ENCODE measurements around the gene VAC14.

Gene VAC14

DNA sequence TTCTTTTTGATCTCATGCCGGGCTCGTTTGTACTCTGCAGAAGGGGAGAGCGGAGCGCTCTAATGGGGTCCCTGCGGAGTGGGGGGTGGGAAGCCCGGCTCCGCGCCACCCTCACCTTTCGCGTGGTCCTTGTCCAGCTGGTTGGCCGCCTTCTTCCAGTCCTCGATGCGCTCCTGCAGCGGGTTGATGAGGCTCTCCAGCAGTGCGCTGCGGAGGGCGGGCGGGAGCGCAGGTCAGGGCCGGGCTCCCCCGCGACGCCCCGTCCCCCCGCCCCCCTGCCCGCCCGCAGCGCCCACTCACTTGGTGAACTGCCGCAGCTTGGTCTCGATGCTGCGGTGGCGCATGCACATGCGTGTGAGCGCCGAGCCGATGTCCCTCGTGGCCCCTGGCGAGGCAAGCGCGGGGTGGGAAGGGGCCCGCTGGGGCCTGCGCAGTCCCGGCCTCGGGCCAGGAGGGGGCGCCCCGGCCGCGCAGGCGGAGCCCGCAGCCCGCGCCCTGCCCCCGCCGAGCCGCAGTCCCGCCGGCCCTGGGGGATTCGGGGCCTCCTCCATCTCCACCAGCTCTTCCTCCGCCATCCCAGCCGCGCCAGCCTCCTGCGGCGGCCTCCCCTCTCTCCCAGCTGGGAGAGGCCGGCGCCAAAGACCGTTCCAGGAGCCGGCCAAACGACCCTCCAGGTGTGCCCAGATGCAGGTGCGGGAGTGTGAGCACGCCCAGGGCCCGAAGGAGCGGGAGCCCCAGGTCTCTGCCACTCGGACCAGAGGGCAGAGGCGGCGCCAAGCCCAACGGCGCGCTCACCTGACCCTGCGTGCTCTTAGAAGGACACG, 121.1 kb downstream of the VAC14 start:
- Histone ChIP-seq H3K9me3 (ENCODE audit: control insufficient read depth, insufficient read depth, low read depth, low read length) (no peaks in the 10 kb centered on the region), H3K27ac (ENCODE audit: extremely low read depth, low read depth, low read length) (no peak overlapping the region), H3K36me3 (ENCODE audit: control insufficient read depth in 2 of 2, insufficient read depth in 1 of 2, low read length in 2 of 2) (peaks cover 6 to 70% of the 10 kb centered on the region in 2 experiments; a peak in 2 of 3 replicates), H3K4me3 (ENCODE audit: low read depth, low read length) (no peak overlapping the region), H3K4me1 (ENCODE audit: control insufficient read depth, insufficient read depth, low read length) (peaks cover 5% of the 10 kb centered on the region; the same call in 1 of the 2 replicates)
- TF ChIP-seq, protein P1, sequence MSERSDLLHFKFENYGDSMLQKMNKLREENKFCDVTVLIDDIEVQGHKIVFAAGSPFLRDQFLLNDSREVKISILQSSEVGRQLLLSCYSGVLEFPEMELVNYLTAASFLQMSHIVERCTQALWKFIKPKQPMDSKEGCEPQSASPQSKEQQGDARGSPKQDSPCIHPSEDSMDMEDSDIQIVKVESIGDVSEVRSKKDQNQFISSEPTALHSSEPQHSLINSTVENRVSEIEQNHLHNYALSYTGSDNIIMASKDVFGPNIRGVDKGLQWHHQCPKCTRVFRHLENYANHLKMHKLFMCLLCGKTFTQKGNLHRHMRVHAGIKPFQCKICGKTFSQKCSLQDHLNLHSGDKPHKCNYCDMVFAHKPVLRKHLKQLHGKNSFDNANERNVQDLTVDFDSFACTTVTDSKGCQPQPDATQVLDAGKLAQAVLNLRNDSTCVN (tag by site-specific recombination; optimal IDR thresholded peaks at IDR 0.05): no peak
- TF ChIP-seq, protein P2, sequence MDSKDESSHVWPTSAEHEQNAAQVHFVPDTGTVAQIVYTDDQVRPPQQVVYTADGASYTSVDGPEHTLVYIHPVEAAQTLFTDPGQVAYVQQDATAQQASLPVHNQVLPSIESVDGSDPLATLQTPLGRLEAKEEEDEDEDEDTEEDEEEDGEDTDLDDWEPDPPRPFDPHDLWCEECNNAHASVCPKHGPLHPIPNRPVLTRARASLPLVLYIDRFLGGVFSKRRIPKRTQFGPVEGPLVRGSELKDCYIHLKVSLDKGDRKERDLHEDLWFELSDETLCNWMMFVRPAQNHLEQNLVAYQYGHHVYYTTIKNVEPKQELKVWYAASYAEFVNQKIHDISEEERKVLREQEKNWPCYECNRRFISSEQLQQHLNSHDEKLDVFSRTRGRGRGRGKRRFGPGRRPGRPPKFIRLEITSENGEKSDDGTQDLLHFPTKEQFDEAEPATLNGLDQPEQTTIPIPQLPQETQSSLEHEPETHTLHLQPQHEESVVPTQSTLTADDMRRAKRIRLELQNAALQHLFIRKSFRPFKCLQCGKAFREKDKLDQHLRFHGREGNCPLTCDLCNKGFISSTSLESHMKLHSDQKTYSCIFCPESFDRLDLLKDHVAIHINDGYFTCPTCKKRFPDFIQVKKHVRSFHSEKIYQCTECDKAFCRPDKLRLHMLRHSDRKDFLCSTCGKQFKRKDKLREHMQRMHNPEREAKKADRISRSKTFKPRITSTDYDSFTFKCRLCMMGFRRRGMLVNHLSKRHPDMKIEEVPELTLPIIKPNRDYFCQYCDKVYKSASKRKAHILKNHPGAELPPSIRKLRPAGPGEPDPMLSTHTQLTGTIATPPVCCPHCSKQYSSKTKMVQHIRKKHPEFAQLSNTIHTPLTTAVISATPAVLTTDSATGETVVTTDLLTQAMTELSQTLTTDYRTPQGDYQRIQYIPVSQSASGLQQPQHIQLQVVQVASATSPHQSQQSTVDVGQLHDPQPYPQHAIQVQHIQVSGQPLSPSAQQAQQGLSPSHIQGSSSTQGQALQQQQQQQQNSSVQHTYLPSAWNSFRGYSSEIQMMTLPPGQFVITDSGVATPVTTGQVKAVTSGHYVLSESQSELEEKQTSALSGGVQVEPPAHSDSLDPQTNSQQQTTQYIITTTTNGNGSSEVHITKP (tag by site-specific recombination; IDR thresholded peaks at IDR 0.05): no peak
- no peak for TF ChIP-seq ZNF626 (tag by site-specific recombination; IDR thresholded peaks at IDR 0.05)
- TF ChIP-seq ZNF768 (tag by site-specific recombination; IDR thresholded peaks at IDR 0.05): no peak
- TF ChIP-seq, protein P3, sequence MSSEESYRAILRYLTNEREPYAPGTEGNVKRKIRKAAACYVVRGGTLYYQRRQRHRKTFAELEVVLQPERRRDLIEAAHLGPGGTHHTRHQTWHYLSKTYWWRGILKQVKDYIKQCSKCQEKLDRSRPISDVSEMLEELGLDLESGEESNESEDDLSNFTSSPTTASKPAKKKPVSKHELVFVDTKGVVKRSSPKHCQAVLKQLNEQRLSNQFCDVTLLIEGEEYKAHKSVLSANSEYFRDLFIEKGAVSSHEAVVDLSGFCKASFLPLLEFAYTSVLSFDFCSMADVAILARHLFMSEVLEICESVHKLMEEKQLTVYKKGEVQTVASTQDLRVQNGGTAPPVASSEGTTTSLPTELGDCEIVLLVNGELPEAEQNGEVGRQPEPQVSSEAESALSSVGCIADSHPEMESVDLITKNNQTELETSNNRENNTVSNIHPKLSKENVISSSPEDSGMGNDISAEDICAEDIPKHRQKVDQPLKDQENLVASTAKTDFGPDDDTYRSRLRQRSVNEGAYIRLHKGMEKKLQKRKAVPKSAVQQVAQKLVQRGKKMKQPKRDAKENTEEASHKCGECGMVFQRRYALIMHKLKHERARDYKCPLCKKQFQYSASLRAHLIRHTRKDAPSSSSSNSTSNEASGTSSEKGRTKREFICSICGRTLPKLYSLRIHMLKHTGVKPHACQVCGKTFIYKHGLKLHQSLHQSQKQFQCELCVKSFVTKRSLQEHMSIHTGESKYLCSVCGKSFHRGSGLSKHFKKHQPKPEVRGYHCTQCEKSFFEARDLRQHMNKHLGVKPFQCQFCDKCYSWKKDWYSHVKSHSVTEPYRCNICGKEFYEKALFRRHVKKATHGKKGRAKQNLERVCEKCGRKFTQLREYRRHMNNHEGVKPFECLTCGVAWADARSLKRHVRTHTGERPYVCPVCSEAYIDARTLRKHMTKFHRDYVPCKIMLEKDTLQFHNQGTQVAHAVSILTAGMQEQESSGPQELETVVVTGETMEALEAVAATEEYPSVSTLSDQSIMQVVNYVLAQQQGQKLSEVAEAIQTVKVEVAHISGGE (tag by site-specific recombination; conservative IDR thresholded peaks at IDR 0.05; ENCODE audit: low read depth): no peak
- no peak for TF ChIP-seq ZNF544 (tag by site-specific recombination; IDR thresholded peaks at IDR 0.05)
- no peak for TF ChIP-seq ZNF707 (tag by site-specific recombination; IDR thresholded peaks at IDR 0.05)
- TF ChIP-seq OSR2 (tag by site-specific recombination; IDR thresholded peaks at IDR 0.05): no peak
- no peak for TF ChIP-seq ZSCAN16 (tag by site-specific recombination; IDR thresholded peaks at IDR 0.05)
- no peak for TF ChIP-seq ZNF664 (tag by site-specific recombination; IDR thresholded peaks at IDR 0.05)
- no peak for TF ChIP-seq ZFP37 (tag by site-specific recombination; IDR thresholded peaks at IDR 0.05)
- no peak for TF ChIP-seq MEIS1 (CRISPR knock-in tag; IDR thresholded peaks at IDR 0.05; ENCODE audit: borderline replicate concordance)
- TF ChIP-seq, protein P4, sequence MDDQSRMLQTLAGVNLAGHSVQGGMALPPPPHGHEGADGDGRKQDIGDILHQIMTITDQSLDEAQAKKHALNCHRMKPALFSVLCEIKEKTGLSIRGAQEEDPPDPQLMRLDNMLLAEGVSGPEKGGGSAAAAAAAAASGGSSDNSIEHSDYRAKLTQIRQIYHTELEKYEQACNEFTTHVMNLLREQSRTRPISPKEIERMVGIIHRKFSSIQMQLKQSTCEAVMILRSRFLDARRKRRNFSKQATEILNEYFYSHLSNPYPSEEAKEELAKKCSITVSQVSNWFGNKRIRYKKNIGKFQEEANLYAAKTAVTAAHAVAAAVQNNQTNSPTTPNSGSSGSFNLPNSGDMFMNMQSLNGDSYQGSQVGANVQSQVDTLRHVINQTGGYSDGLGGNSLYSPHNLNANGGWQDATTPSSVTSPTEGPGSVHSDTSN (CRISPR knock-in tag; IDR thresholded peaks at IDR 0.05): no peak
- TF ChIP-seq, protein P5, sequence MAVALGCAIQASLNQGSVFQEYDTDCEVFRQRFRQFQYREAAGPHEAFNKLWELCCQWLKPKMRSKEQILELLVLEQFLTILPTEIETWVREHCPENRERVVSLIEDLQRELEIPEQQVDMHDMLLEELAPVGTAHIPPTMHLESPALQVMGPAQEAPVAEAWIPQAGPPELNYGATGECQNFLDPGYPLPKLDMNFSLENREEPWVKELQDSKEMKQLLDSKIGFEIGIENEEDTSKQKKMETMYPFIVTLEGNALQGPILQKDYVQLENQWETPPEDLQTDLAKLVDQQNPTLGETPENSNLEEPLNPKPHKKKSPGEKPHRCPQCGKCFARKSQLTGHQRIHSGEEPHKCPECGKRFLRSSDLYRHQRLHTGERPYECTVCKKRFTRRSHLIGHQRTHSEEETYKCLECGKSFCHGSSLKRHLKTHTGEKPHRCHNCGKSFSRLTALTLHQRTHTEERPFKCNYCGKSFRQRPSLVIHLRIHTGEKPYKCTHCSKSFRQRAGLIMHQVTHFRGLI (tag by site-specific recombination; IDR thresholded peaks at IDR 0.05): no peak
- TF ChIP-seq RBAK (tag by site-specific recombination; IDR thresholded peaks at IDR 0.05): no peak
- POLR2A ChIA-PET: no interaction called here
- CTCF ChIA-PET: interaction anchor here (0.6 to 1.5 kb wide), 6 partner anchors 11 to 875 kb away, joined by 3 read pairs; no protein-coding TSS in a partner anchor

Data from HEK293 (cell line).